ENCODE measurements around the gene HOXB9. TPM values are rescaled to one million over a fixed set of nuclear protein-coding genes. Genes with fewer than 3 reads are reported as not detected.

The HOXB9 gene
- total RNA-seq, 1 experiment from 2014 or later: 31.4 TPM

DNA sequence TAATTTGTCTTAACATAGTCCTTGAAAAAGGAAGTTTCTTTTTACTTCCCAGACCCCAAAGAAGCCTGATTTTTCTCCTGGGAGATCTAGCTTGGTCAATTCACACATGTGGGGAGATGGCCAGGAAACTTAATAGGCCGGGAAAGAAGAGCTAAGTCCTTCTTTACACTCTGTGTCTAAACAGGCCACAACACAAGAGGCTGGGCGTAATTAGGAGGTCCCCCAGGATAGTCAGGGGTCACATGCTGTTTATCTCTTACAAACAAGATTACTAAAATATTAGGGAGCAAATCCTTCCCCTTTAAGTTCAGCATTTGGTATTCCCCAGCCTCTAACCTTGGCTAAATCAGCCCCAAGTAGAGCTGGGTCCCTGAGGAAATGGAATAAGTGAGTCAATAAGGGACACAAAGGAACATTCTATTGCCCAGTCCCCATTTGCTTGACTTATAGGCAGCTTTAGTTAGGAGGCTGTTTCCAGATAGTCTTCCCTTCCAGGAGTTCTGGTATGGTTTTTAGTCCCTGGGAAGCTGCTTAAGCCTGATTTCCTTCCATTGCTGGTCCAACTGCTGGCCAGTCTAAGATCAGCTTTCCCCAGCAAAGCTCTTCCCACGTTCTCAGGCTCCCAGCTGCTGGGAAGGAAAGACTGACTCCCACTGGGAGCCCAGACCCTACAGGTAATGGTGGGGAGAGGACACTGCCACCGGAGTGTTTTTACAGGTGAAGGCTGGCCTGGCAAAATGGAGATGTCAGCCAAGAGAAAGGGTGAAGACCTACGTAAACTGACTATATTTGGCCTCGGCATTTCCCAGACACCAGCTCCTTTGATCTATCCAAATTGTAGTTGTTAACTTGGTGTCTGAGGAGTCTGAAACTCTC, 14.1 kb upstream of the HOXB9 start:
- DNase-seq (ENCODE audit: low read depth): no peak

DNA sequence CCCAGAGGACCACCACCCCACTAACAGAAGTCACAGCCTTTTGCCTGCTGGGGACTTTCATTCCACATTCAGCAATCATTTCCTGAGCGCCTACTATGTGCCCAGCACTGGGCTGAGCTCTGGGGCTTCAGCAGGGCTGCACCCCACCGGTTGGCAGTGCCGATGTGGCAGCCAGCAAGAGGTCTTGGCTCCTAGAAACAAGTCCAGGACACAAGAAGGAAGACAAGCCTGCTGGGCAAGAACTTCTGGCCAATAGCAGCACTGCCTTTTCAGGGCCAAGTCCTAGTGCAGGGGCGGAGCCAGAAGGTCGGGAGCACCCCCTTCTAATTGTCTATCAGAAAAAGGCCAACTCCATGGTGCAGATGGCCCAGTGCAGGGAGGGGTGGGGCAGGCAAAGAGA, 13.0 kb upstream of the HOXB9 start:
- DNase-seq (ENCODE audit: low read depth): no peak

DNA sequence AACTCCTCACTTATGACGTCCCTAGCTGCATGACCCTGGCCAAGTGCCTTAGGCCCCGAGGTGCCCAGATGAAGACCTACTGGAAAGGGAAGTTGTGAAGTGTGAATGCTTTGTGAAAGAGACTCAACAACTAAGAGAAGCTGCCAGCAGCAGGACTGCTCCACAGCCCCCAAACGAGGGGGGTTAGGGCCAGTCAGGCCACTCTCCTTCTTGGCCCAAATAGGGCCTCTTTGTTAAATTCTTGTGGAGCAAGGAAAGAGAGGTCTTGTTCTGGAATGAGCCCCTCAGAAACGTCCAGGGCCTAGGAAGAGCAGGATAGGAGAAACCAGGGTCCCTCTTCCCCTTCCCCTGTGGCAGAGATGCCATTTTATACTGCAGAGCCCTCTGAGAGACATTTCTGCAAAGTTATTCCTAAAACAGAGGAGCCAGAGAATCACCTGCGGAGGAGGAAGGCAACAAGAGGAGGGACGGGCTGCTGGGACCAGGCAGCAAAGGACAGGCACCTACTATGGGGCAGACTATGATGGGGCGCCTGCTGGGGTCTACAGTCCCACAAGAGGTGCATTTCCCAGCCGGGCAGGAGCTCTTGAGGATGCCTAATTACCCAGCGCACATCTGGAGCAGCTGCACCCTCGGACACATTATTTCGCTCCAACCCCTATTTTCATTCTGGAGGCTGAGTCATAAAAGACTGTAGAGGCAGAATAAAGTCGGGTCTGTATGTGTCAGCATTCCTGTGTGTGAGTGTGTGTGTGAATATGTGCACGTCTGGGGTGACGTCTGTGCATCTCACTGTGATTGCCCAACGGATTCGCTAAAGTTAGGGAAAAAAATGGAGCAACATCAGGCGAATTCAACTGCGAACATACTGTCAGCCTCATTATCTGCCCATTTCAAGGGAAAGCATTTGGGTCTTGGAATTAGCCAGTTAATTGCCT, 11.4 kb upstream of the HOXB9 start:
- DNase-seq (ENCODE audit: low read depth): peak; percentile 92

DNA sequence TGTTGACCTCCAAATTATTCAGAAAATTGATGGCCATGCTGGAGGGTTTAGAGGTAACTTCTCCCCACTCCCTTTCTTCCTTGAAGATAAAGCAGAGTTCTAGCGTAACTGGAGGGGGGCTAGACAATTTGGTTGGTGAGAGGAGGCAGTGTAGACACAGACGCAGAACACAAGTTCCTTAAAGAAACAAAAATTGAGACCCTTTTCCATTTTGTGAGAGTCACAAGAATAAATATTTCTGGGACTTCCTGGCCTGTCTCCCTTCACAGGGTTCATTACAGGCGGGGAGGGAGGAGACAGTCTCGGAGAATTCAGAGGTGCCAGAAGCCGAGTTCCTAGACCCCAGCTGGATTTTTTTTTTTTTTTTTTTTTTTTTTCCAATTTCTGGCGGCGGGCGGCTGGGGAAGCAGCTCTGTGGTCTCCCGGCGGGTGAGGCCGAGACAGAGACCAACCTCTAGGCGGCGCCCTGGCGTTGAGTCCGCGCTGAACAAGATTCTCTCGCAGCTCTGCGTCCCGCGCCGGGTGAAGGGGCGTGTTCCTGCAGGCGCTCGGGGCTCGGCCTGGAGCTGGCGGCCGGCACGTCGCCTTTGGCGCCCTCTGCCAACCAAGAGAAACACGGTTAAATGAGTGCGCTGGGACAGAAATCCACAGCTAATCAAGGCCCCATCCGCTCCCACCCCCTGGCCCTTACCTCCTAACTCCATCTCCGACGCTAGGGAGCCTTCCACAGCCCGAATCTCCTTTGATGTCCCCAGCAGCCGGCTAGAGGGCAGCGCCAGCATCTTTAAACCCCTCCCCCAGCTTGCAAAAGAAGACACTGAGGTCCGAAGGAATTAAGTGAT, 10.2 kb upstream of the HOXB9 start:
- DNase-seq (ENCODE audit: low read depth): no peak

DNA sequence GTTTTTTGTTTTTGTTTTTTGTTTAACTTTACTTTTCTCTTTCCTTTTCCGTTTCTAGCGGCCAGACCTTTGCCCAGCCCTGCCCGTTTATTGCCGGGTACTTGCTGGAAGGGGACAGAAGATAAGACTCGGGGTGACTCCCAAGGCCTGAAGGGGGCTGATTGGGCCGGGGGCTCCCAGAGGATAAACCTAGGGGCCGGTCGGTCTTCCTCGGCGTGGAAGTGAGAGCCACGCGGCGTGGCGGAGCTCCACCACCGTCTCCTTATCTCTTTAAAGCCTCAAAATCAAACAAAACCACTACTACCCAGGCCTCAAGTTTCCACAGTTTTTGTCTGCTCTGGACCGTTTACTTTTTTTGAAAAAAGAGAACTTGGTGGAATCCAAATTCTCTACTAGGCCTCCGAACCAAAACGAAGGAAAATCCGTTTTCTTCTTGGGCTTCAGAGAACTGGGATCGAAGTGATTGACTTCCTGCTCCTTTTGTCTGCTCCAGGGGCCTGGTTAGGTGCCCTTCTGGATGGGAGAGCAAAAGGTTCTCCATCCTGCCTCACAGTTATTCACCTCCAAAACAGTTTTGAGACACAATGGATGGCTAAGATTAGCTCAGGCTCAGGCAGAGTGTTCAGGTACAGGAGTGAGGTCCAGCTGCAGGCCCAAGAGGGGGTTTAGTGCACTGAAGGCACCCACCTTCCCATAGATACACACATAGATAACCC, 8.5 kb upstream of the HOXB9 start:
- no peak for DNase-seq (ENCODE audit: low read depth)

DNA sequence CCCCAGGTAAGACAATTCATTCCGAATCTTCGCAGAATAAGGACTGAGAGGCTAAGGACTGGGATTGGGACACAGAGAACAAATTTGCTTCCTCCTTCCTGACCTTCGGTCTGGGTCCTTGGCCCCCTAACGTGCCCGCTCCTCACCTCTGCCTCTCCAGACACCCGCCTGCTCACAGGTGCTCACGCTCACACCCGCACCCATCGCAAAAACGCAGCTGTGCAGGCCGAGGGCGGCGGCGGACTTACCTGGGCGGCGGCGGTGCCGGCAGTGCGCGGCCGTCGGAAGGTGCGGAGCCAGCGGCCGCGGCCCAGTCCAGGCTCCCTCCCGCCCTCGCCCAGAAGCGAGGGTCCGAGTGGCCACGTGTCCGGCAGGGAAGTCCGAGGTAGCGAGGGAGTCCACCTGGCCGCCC, 7.1 kb upstream of the HOXB9 start:
- DNase-seq (ENCODE audit: low read depth): no peak

DNA sequence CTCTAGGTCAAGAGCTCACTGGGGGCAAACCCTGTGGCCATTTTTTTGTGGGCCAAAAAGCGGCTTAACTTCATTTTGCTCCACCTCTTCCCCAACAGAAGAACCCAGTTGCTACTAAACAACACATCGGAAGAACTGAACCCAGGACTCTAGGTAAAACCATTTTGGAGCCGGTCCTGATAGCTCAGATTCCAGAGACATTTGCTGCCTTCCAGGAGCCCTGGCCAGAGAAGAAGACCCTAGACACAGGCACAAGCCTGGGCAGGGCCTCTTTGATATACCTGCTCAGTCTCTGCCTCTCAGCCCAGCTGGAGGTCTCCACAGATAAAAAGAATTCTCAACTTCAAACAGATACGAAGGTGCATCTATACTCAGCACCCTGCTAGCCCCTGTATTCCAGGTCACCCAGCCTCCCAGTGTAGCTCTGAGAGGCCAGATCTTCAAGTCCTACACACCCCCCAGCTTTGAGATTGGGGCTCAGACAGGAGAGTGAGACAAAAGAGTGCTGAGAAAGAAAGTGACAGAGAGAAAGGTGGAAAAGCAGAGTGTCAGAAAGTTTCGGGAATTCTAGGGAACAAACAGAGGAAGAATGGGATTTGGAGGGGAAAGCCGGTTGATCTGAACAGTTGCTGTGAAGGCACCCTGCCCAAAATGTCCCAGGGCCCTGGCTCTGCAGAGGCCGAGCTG, 6.6 kb upstream of the HOXB9 start:
- no peak for DNase-seq (ENCODE audit: low read depth)

DNA sequence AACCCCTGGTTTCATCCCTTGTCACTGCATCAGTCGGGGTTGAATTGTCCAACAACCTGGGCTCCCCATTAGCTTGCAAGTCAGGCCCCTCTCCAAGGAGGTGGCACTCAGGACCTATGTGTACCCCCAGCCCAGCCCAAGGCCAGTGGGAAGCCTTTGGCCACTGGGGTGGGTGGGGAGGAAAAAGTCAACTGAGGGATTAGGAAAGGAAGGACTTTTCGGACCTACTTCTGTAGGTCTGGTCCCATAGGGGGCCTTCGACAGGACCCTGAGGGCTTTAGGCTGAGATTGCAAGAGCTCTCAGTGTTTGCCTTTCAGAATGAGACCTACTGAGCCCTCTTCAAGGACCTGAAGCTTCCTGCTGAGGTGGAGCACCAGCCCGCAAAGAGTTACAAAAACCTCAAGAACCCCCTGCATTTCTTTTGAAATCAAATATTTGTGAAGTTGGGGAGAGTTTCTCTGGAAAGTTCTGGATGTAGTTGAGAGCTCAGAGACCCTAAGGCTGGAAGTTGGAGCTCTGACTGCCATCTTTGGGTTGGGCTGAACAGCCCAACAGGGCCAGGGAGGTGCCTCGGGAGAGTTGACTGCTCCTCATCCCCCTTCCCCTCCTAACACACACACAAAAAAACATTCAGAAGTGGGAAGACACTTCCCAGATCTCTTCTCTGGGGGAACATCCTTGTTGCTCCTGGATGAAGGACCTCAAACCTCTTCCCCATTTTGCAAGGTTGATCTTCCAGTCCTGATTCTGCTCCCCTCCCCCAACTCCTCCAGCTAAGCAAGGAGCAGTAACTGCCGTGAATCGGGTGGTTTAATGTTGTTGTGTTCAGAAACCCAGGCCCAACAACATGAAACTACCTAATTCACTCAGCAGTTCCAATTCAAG, 5.8 kb upstream of the HOXB9 start:
- no peak for DNase-seq (ENCODE audit: low read depth)

DNA sequence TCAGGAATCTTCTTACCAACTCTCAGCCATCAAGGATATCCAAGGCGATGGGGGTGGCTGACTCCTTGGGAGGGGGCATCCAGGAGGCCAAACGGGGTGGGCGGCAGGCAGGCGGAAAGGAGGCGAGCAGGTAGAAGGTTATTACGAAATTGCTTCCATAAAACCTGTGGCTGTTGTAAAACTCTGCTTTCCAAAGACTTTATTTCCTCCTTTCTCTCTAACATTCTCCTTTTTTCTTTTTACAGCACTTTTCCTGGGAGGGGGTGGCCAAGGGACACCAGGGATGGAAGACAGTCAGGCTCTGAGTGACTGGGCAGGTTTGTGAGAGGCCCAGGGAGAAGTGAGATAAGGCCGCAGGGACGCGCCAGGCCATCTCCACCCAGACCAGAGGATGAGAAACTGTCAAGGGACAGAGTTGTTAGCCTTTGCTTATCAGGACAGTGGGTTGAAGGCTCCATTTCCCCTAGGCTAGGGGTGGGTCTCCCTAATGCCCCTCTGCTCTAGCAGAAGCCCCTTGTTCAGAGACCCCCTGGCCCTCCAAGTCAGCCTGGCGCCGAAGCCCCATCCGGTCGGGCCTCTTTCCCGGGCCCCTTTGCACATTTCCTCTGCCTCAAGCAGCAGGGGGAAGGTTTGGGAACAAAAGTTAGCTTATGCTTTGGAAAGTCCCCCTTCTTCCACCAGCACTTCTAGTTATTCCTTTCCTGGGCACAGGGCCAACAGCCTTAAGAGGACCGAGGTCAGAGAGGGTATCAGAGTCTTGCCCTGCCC, 5.0 kb upstream of the HOXB9 start:
- DNase-seq (ENCODE audit: low read depth): no peak

DNA sequence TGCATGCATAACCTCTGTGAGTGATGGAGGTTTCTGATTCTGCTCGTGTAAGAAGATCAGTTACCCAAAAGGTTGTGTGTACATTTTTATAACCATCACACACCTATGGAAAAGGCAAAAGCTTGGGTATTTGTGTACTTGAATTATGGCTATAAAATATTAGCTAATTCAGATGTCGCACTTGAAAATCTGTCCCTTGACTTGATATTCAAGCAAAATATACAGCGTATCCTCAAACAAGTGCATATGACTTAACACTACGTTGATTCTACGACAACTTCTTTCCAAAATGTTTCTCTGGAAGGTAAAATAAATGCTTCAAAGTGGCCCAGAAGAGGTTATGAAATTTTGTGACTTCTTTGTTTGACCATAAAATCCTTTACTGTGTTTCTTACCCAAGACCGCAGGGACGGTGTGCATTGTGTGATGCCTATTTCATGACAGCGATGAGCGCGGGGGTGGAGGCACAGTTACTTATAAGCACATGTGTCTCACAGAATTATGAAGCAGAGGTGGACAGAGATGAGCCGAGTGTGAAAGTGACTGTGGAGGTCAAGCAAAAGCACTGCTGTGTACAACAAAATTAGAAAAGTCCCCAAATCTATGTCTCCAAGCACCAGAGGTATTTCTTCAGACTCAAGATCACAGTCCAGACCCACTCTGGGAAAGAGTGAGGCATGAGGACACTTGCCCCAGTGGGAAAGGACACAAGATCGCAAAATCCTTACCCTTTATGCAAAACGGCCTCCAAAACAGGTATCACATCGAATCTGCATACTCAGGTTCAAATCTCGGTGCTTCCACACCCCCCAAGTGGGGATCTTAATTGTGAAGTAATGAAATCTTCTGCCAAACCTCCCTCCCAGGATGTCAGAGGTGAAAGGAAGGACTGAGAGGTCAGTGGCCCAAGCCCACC, 4.1 kb upstream of the HOXB9 start:
- no peak for DNase-seq (ENCODE audit: low read depth)

DNA sequence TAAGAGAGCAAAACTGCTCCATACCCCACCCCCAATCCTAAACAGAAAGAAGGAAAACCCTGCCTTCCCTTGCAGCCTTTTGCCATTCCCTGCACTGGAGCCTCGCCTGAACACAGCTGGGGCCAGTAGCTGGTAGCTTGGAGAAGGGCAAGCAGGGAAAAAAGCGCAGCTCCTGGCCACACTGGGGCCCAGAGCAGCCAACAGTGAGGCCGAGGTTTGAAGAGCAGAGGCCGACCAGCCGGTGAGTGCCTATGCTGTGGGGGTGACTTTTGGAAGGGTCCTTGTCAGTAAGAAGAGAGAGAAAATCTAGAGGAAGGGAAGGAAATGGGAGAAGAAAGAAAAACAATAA, 3.2 kb upstream of the HOXB9 start:
- no peak for DNase-seq (ENCODE audit: low read depth)

DNA sequence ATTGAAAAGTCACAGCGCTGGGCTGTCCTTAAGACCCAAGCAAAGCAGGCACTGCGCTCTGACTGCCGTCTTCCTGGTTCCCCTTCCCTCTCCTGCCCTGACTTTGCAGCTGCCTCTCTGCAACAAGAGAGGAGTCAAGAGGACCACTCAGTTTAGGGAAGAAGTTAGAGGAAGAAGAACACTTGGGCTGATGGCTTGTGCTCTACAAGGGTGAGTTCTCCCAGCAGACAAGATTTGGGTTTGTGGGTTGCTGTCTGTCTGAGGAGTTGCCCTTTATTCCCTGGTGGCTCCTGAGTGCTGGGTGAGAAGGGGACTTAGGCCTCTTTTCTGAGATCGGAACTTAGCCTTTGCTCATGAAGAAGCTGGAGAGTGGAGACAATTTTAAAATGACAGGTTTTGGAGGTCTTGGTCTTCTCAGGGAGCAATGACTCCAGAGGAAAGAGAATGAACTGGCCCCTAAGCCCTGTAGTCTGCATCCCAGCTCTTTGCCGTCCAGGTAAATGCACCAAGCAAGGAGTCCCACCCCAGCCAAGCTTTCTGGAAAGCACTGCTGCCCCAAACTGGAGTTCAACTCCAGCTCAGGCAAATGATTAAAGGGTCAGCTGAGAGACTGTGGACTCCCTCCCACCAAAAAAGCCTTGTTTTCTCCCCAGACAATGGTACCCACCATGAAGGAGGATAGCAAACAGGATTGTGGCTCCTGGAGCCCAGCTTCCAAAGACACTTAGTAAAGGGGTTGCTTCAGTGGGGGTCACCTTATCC, 2.7 kb upstream of the HOXB9 start:
- no peak for DNase-seq (ENCODE audit: low read depth)

DNA sequence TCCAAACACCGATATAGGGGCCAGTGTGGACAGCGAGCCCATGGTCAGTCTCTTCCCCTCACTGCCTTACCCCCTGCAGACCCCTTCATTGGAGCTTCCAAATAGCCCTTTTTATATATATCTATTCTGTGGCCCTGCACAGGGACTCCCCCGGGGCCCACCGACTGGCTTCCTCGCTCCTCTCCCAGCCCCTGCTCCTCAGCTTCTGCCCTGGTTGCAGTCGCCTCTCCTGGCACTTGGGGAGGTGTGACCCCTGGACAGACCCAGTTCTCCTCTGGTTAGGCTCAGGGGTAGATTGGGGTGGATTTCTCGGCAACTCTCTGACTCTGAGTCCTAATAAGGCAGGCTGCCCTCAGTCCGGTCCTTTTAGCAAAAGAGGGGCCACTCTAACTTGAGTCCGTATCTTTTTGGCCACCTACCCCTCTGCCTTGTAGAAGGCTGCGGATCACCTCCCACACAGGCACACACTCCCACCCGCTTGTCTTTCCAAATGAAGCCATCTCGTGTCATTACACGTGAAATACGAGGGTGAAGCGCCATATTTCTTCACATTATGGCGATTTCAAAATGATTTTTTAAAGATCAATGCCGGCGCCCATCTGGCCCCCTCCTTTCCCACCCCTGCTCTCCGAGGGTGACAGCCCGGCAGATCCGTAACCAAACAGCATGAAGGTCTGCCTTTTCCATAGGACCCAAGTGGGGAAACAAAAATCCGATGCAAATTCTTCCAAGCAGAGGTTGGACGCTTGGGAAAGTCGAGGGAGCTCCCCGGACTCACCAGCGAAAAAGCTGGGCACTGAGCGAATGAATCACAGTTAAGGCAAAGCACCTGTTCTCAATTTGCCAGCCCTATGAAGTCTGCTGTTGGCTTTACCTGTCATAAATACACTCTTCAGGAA, 1.7 kb upstream of the HOXB9 start:
- DNase-seq (ENCODE audit: low read depth): no peak

DNA sequence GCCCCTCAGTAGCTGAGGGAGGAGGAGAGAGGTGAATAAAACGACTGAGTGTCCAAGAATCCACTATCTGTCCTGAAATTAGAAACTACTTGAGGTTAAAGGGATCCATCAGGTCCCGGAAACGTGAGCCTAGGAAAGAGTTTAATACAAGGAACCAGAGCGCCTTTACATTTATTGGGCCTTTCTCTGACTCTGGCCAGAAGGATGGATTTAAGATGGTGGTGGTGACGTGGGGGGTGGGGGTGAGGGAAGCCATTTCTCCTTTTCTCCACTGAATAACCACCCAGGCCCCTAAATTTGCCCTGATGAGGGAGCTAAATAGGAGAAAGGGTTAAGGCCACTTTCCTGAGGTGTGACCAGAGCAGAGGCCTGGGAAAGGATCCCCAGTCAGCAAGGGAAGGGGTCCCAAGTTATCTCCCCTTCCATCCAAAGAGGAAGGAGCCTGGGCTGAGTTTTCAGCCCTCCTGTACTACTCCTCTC, 1.0 kb upstream of the HOXB9 start:
- DNase-seq (ENCODE audit: low read depth): no peak

DNA sequence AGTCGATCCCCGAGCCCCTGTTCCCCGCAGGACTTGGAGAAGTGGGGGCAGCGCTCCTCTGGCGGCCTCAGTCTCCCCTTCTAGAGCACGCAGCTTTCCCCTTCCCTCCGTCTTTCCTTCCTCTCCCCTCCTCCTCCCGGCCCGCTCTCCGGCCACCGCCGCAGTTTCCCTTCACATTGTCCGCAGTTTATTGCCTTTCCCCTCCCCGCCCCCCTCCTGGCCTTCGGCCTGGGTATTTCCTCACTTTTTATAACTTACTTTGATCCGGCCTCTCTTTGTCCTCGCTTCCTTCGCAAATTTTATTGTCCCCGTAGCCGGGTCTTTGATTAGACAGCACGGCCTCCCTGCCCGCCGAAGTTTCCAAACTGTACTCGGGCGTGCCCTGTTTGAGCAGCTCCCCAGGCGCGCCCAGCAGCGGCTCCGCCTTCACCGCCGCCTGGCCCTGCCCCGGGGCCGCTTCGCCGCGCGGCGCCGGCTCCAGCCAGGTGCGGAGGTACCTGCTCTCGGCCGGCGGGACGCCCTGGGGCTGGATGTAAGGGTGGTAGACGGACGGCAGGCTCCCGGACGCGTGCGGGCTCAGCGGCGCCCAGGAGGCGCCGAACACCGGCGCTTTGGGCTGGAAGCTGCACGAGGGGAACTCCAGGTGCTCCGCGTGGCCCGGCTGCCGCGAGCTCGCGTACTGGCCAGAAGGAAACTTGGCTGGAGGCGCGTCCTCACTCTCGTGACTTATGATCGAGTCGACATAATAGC, 488 bp downstream of the HOXB9 start:
- peak; percentile 62 for DNase-seq (ENCODE audit: low read depth)

Measured in HT1080 (cell line).